Fibroblast of lung (primary cell): ENCODE results near the gene NPAS4.

ENCODE experiments used
- CTCF ChIP-seq, 2 donors: IDR thresholded peaks in 1 of 2; conservative IDR thresholded peaks in 1 of 2; 1 replicate in 1 of 2; 2 replicates in 1 of 2; pipeline ENCODE4 v1.5.1; 2011 to 2012; ENCODE audit warnings: low read length in 2 of 2, control low read depth in 1 of 2, inconsistent platforms in 1 of 2, low read depth in 1 of 2, mild to moderate bottlenecking in 1 of 2
- EZH2 ChIP-seq: IDR thresholded peaks from 2 replicates; pipeline ENCODE4 v1.5.1; 2012; ENCODE audit warnings: low read length, control low read depth, mild to moderate bottlenecking; ENCODE audit errors: missing control alignments

- TF ChIP-seq EZH2 (no peak), CTCF (conservative IDR thresholded peaks at IDR 0.05 in 1 of 2, IDR thresholded peaks at IDR 0.05 in 1 of 2; ENCODE audit: low read depth in 1 of 2, low read length in 2 of 2) (peak; percentile 10 to 16)
Measured at GRCh38 chr11:66467034-66467659, 46.3 kb downstream of the NPAS4 start.
